T-cell (primary cell): Measurements from ENCODE around the gene KRTAP10-3. TPM values are rescaled to one million over a fixed set of nuclear protein-coding genes. Genes with fewer than 3 reads are reported as not detected.
"Not testable (repeated sequence)": the region's sequence is repeated elsewhere in the genome, so short reads cannot be mapped to it uniquely, and the experiment has no call there.

Experiments
- ATAC-seq, 4 experiments: fragments of 200-7000 bp in 3 of 4; fragments of 150-1000 bp in 1 of 4; cut with Tn5 transposase; replicated peaks in 1 of 4; 1 replicate in 3 of 4; 2 replicates in 1 of 4; pipeline ENCODE4 v1.10.0; 2021; ENCODE audit warnings: moderate library complexity in 3 of 4, mild to moderate bottlenecking in 2 of 4, moderate number of reproducible peaks in 1 of 4
- CTCF ChIA-PET, 2 donors: fragments of 300-600 bp; sonication (Branson Sonifier 250); formaldehyde crosslinking; loops; one replicate each; lab custom pipeline; 2022; ENCODE audit warnings: antibody characterized with exemption in 2 of 2; lab: Charles Lee
- POLR2A ChIA-PET, 2 donors: fragments of 300-600 bp; sonication (Branson Sonifier 250); formaldehyde crosslinking; loops; one replicate each; lab custom pipeline; 2022; ENCODE audit warnings: antibody characterized with exemption in 2 of 2; lab: Charles Lee
- DNase-seq, 35 experiments: peaks; one replicate each; pipeline versions ENCODE4 v3.0.0 to v3.0.0-alpha.2; 2013 to 2023
- H3K27ac ChIP-seq: one replicate; pipeline ENCODE4 v1.5.1; 2013; ENCODE audit warnings: low read length
- H3K27me3 ChIP-seq, 2 experiments: replicated peaks in 1 of 2; 1 replicate in 1 of 2; 2 replicates in 1 of 2; pipeline versions ENCODE4 v1.6.1 to v1.7.0; 2013; ENCODE audit warnings: low read length in 1 of 2, mixed read lengths in 1 of 2; ENCODE audit not compliant: control insufficient read depth in 2 of 2, insufficient read depth in 2 of 2; ENCODE audit errors: extremely low read depth in 1 of 2
- H3K36me3 ChIP-seq, 2 donors: 1 replicate in 1 of 2; 2 replicates in 1 of 2; pipeline versions ENCODE4 v1.6.1 to v1.7.0; 2013; ENCODE audit warnings: low read length in 1 of 2; ENCODE audit not compliant: control insufficient read depth in 2 of 2, insufficient read depth in 1 of 2; ENCODE audit errors: extremely low read depth in 1 of 2
- H3K4me1 ChIP-seq, 2 experiments: 1 replicate in 1 of 2; 2 replicates in 1 of 2; pipeline versions ENCODE4 v1.6.1 to v1.7.0; 2013; ENCODE audit warnings: low read length in 2 of 2, mixed read lengths in 1 of 2; ENCODE audit not compliant: insufficient read depth in 2 of 2, control insufficient read depth in 1 of 2; ENCODE audit errors: extremely low read depth in 1 of 2
- H3K4me3 ChIP-seq, 2 donors: 1 replicate in 1 of 2; 2 replicates in 1 of 2; pipeline versions ENCODE4 v1.5.1 to v1.7.0; 2013; ENCODE audit warnings: mild to moderate bottlenecking in 2 of 2, low read length in 1 of 2, moderate library complexity in 1 of 2; ENCODE audit not compliant: control insufficient read depth in 1 of 2; ENCODE audit errors: extremely low read depth in 1 of 2
- H3K9me3 ChIP-seq: 2 replicates; pipeline ENCODE4 v1.7.0; 2013
- H3K27ac Mint-ChIP-seq, 2 donors: one replicate each; pipeline ENCODE4 v1.8.0; 2020 to 2021; ENCODE audit warnings: mild to moderate bottlenecking in 2 of 2, mixed read lengths in 2 of 2
- H3K27me3 Mint-ChIP-seq, 2 donors: one replicate each; pipeline ENCODE4 v1.8.0; 2021 to 2022; ENCODE audit warnings: mixed read lengths in 2 of 2
- H3K36me3 Mint-ChIP-seq: one replicate; pipeline ENCODE4 v1.8.0; 2021; ENCODE audit warnings: mixed read lengths
- H3K4me1 Mint-ChIP-seq, 3 donors: one replicate each; pipeline ENCODE4 v1.8.0; 2020 to 2022; ENCODE audit warnings: mixed read lengths in 3 of 3, mild to moderate bottlenecking in 1 of 3
- H3K4me3 Mint-ChIP-seq, 3 donors: one replicate each; pipeline ENCODE4 v1.8.0; 2020 to 2022; ENCODE audit warnings: mild to moderate bottlenecking in 3 of 3, mixed read lengths in 3 of 3, moderate library complexity in 3 of 3
- H3K9me3 Mint-ChIP-seq, 3 donors: one replicate each; pipeline ENCODE4 v1.8.0; 2020 to 2022; ENCODE audit warnings: mixed read lengths in 3 of 3
- WGBS: methylation state at CpG from one replicate; pipeline ENCODE4 v1.1.5; 2013; ENCODE audit warnings: missing lambda C conversion rate; ENCODE audit not compliant: insufficient coverage; 5-methylcytosine and 5-hydroxymethylcytosine counted together
- total RNA-seq, 35 experiments: library from RNA in 6 of 35; stranded (reverse) in 6 of 35; fragments of 120-200 nt in 1 of 35; gene quantifications; one replicate each; pipeline versions ENCODE4 v1.2.1 to v1.2.4 and lab custom pipeline; 2013 to 2026

Gene KRTAP10-3
- total RNA-seq, 5 donors from 2014 or later (not counting 1 experiment from before 2014, with no cell fraction given) = not detected

- WGBS = 65% methylated on average over 3 of the region's 17 CpGs
- H3K27me3 Mint-ChIP-seq, H3K9me3 ChIP-seq, H3K4me3 ChIP-seq, H3K27me3 ChIP-seq, H3K36me3 ChIP-seq, POLR2A ChIA-PET, ATAC-seq, CTCF ChIA-PET, H3K4me3 Mint-ChIP-seq, H3K27ac ChIP-seq, H3K27ac Mint-ChIP-seq: not testable (repeated sequence)
- H3K9me3 Mint-ChIP-seq = peaks cover 13 to 28% (median 17%) of the 10 kb centered on the region in 3 donors
- DNase-seq = peak in 3 of 35 experiments; percentile 3 to 20 (median 4)
- H3K4me1 ChIP-seq = peaks cover 2 to 15% of the 10 kb centered on the region in 2 experiments
- H3K36me3 Mint-ChIP-seq = peaks cover 28% of the 10 kb centered on the region
- peaks cover 29 to 35% (median 31%) of the 10 kb centered on the region in 3 donors for H3K4me1 Mint-ChIP-seq
These were observed 8.3 kb downstream of the KRTAP10-3 start for GRCh38 chr21:44550285-44550684.

DNA sequence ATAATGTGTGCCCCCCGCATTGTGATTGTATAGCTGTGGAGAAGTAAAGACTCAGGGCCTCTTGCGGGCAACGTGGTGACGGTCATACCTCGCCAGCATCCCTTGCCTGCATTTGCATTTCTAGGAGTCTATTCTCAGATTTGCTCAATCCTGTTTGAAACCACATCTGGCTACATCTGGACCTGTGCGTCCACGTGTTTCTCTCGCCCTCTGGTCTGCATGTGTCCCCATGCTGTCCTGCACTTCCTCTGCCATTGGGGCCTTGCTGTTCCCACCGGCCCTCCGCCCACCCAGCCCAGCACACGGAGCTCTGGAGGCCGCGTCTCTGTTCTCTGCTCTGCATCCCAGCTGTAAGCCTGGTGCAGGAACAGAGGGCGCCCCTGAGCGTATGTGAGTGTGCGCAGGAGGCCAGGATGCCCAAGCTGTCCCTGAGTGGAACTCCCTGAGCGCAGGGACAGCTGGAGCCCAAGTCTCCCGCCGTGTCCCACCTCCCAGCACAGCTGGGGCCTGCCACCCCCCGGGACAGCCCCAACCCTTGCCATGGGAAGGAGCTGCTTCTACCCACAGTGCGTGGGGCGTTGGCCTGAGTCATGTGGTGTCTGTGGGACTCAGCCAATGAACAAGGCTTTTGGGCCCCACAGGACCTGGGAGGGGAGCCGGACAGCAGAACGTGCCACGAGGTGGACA lies 8.9 kb downstream of the KRTAP10-3 start:
- Mint-ChIP-seq H3K4me1 (peaks cover 29 to 35% (median 31%) of the 10 kb centered on the region in 3 donors), H3K27me3 (no peaks in the 10 kb centered on the region), H3K27ac (peak overlapping the region in 1 of 2 donors; percentile 10), H3K36me3 (peaks cover 28% of the 10 kb centered on the region), H3K9me3 (peaks cover 13 to 29% (median 17%) of the 10 kb centered on the region in 3 donors), H3K4me3 (no peak overlapping the region)
- DNase-seq = peak in 2 of 35 experiments; percentile 3 to 4
- no peak overlapping the region for H3K27ac ChIP-seq
- no peaks in the 10 kb centered on the region for H3K27me3 ChIP-seq
- ATAC-seq = no peak
- CTCF ChIA-PET = no interaction called here
- peaks cover 2 to 15% of the 10 kb centered on the region in 2 experiments for H3K4me1 ChIP-seq
- H3K9me3 ChIP-seq = peaks cover 2% of the 10 kb centered on the region
- POLR2A ChIA-PET = interaction anchor here in 1 of 2 donors (0.6 kb wide), 1 partner anchor 13 kb away, joined by 3 read pairs; no protein-coding TSS in a partner anchor
- no peak overlapping the region for H3K4me3 ChIP-seq
- WGBS = 86% methylated on average over 21 of the region's 25 CpGs
- H3K36me3 ChIP-seq = no peaks in the 10 kb centered on the region

GRCh38 chr21:44548922-44549321 lies 9.7 kb downstream of the KRTAP10-3 start:
- peaks cover 2% of the 10 kb centered on the region for H3K9me3 ChIP-seq
- no peak overlapping the region for H3K27ac ChIP-seq
- no peaks in the 10 kb centered on the region for H3K36me3 ChIP-seq
- H3K4me3 ChIP-seq = no peak overlapping the region
- Mint-ChIP-seq H3K36me3 (peaks cover 28% of the 10 kb centered on the region), H3K4me3 (no peak overlapping the region), H3K4me1 (peaks cover 29 to 35% (median 31%) of the 10 kb centered on the region in 3 donors), H3K27ac (peak overlapping the region; percentile 10 to 99), H3K27me3 (no peaks in the 10 kb centered on the region), H3K9me3 (peaks cover 13 to 29% (median 17%) of the 10 kb centered on the region in 3 donors)
- ChIA-PET POLR2A (no interaction called here), CTCF (no interaction called here)
- 85% methylated on average over 14 of the region's 14 CpGs for WGBS
- H3K4me1 ChIP-seq = peaks cover 2 to 15% of the 10 kb centered on the region in 2 experiments
- H3K27me3 ChIP-seq = no peaks in the 10 kb centered on the region
- ATAC-seq = no peak
- DNase-seq = peak in 1 of 35 experiments; percentile 1

- Histone ChIP-seq H3K27me3 (no peaks in the 10 kb centered on the region), H3K4me1 (peaks cover 2 to 15% of the 10 kb centered on the region in 2 experiments), H3K36me3 (no peaks in the 10 kb centered on the region), H3K9me3 (peaks cover 2% of the 10 kb centered on the region), H3K27ac (no peak overlapping the region), H3K4me3 (no peak overlapping the region)
- no peak for ATAC-seq
- Mint-ChIP-seq H3K36me3 (peaks cover 26% of the 10 kb centered on the region), H3K4me3 (peak overlapping the region in 1 of 3 donors; percentile 79), H3K9me3 (peaks cover 13 to 26% (median 17%) of the 10 kb centered on the region in 3 donors), H3K27ac (peak overlapping the region; percentile 99), H3K4me1 (peaks cover 29 to 35% (median 31%) of the 10 kb centered on the region in 3 donors), H3K27me3 (no peaks in the 10 kb centered on the region)
- 95% methylated on average over 8 of the region's 13 CpGs for WGBS
- CTCF ChIA-PET = no interaction called here
- DNase-seq = no peak
- POLR2A ChIA-PET = no interaction called here
These were observed 10.2 kb downstream of the KRTAP10-3 start for GRCh38 chr21:44548381-44548780.

DNA sequence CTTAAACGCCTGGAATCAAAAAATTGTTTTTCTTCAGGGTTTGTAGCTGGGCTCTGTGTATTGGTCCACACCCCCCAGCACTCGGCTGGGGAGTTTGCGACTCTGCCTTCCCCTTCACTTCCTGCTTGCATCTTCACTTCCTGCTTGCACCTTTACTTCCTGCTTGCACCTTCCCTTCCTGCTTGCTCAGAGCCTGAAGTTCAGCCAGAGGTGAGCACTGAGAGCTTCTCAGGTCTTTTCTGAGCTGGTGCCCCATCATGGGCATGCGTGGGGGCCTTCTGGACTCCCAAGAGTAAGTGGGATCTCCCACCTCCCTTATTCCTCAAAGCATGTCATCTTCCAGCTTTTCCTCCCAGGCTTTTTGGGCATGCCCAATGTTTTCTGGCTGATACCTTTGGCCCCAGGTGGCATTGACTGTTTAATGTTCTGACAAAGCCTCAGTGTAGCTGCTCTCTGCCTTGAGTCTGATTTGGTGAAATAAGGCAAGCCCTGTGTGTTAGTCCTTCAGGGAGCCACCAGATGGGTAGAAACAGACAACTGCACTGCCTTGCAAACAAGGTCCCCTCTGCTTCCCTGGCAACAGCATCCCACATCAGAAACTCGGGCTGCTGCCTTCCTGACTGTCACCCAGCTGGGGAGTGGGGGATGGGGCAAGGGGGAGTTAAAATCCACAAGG lies 10.8 kb downstream of the KRTAP10-3 start:
- Mint-ChIP-seq H3K4me3 (peak overlapping the region; percentile 68 to 79 (median 69)), H3K36me3 (peaks cover 20% of the 10 kb centered on the region), H3K27me3 (no peaks in the 10 kb centered on the region), H3K9me3 (peaks cover 13 to 20% (median 15%) of the 10 kb centered on the region in 3 donors), H3K4me1 (peaks cover 29 to 35% (median 31%) of the 10 kb centered on the region in 3 donors), H3K27ac (peak overlapping the region; percentile 99)
- DNase-seq = peak in 34 of 35 experiments; percentile 14 to 71 (median 36)
- peaks cover 2 to 15% of the 10 kb centered on the region in 2 experiments for H3K4me1 ChIP-seq
- peak; percentile 93 to 99 (median 96) for ATAC-seq
- peak overlapping the region in 1 of 2 donors; percentile 13 for H3K4me3 ChIP-seq
- ChIA-PET CTCF (no interaction called here), POLR2A (no interaction called here)
- H3K27me3 ChIP-seq = no peaks in the 10 kb centered on the region
- H3K9me3 ChIP-seq = peaks cover 2% of the 10 kb centered on the region
- no peaks in the 10 kb centered on the region for H3K36me3 ChIP-seq
- peak overlapping the region; percentile 55 for H3K27ac ChIP-seq
- 0% methylated on average over 3 of the region's 5 CpGs for WGBS

DNA sequence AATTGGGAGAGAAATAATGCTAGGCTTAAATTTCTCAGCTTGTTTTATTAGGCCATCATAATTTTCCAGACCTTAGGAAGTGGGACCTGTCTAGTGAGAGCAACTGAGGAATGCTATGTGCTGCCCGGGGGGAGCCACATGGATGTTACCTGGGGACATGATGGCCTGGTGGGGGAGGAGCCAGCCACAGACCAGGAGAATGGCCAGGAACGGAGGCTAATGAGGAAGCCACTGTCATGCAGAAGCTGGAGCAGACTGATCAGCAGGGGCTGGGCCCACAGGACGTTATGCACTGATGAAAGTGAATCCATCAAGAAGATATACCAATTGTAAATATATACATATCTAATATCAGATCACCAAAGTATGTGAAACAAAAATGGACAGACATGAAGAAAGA lies 14.0 kb downstream of the KRTAP10-3 start:
- Histone ChIP-seq H3K27ac (no peak overlapping the region), H3K4me3 (no peak overlapping the region), H3K36me3 (no peaks in the 10 kb centered on the region), H3K27me3 (peaks cover 0 to 6% of the 10 kb centered on the region in 2 experiments), H3K4me1 (peaks cover 2 to 15% of the 10 kb centered on the region in 2 experiments), H3K9me3 (peaks cover 2% of the 10 kb centered on the region)
- H3K4me1 Mint-ChIP-seq = peaks cover 28 to 31% (median 29%) of the 10 kb centered on the region in 3 donors
- no peaks in the 10 kb centered on the region for H3K27me3 Mint-ChIP-seq
- DNase-seq (no peak), ATAC-seq (no peak)
- ChIA-PET CTCF (no interaction called here), POLR2A (no interaction called here)
- H3K27ac Mint-ChIP-seq = no peak overlapping the region
- WGBS = 95% methylated on average over 2 of the region's 3 CpGs
- no peak overlapping the region for H3K4me3 Mint-ChIP-seq
- H3K36me3 Mint-ChIP-seq = peaks cover 17% of the 10 kb centered on the region
- peaks cover 13 to 20% (median 16%) of the 10 kb centered on the region in 3 donors for H3K9me3 Mint-ChIP-seq
